ENCODE results near the gene IGFLR1.

DNA sequence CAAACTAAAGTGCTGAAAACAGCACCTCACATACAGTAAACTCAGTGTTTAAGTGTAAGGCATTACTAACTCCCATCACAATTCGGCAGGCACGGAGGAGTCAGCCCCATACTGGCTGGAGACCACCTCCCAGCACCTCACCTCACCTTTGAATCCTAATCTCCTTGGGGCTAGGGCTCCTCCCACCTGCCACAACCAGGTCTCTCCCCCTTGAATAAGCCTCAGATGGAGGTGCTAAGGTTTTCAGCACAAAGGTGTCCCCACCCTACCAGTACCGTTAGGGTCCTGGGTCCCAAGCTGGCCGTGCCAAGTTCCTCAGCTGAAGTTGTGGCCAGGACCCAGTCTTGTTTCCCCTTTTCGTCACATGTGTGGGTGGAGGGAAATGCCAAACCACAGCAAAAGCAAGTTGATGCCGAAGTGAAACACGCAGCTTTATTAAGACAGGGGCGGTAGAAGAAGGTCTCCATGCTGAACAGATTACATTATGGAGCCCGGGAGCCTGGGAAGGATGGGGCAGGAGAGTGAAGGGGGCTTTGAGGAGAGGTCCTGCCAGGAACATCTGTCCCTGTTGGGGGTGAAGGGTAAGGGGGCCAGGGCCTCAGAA lies at the start of gene IGFLR1:
- TF ChIP-seq, protein P1, sequence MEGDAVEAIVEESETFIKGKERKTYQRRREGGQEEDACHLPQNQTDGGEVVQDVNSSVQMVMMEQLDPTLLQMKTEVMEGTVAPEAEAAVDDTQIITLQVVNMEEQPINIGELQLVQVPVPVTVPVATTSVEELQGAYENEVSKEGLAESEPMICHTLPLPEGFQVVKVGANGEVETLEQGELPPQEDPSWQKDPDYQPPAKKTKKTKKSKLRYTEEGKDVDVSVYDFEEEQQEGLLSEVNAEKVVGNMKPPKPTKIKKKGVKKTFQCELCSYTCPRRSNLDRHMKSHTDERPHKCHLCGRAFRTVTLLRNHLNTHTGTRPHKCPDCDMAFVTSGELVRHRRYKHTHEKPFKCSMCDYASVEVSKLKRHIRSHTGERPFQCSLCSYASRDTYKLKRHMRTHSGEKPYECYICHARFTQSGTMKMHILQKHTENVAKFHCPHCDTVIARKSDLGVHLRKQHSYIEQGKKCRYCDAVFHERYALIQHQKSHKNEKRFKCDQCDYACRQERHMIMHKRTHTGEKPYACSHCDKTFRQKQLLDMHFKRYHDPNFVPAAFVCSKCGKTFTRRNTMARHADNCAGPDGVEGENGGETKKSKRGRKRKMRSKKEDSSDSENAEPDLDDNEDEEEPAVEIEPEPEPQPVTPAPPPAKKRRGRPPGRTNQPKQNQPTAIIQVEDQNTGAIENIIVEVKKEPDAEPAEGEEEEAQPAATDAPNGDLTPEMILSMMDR (IDR thresholded peaks at IDR 0.05; ENCODE audit: insufficient read depth, low read depth, low read length), result no peak
- TF ChIP-seq EZH2 (IDR thresholded peaks at IDR 0.05; ENCODE audit: insufficient read depth, low read length), result no peak

Data from astrocyte (in vitro differentiated cells and primary cell).